Measurements from ENCODE around the gene SARDH.

- TF ChIP-seq CTCF (IDR thresholded peaks at IDR 0.05) (no peak), POLR2A (IDR thresholded peaks at IDR 0.05) (no peak)
Observed at GRCh38 chr9:133711428-133712220, 26.5 kb downstream of the SARDH start.

All from right lobe of liver (tissue), 4 donors.